HepG2 (cell line): ENCODE measurements around the gene PPP3CB. TPM values are rescaled to one million over a fixed set of nuclear protein-coding genes. Genes with fewer than 3 reads are reported as not detected.

ENCODE experiments used
- CBX1 ChIP-seq: IDR thresholded peaks from one replicate; pipeline ENCODE4 v1.6.1; 2016; ENCODE audit warnings: antibody characterized with exemption, low read depth
- CCAR2 ChIP-seq: fragments of 200-400 bp; formaldehyde crosslinking; optimal IDR thresholded peaks from 2 replicates; pipeline ENCODE3; 2018; ENCODE audit warnings: low read depth, mild to moderate bottlenecking, low read length, moderate library complexity
- GTF2F1 ChIP-seq: fragments of 150-350 bp; IDR thresholded peaks from 2 replicates; pipeline ENCODE4 v1.6.1; 2014; ENCODE audit warnings: low read length
- MIER2 ChIP-seq: IDR thresholded peaks from 2 replicates; pipeline ENCODE4 v1.6.1; 2016; ENCODE audit warnings: missing biosample characterization, missing genetic modification reagents
- MTA1 ChIP-seq: sonication (generic); formaldehyde crosslinking; IDR thresholded peaks from 2 replicates; pipeline ENCODE4 v1.4.0; 2020; ENCODE audit warnings: missing genetic modification reagents, mild to moderate bottlenecking, borderline replicate concordance
- PLRG1 ChIP-seq: fragments of 450-650 bp; conservative IDR thresholded peaks from 2 replicates; pipeline ENCODE4 v1.6.1; 2016
- TARDBP ChIP-seq: sonication (generic); formaldehyde crosslinking; IDR thresholded peaks from 2 replicates; pipeline ENCODE4 v1.8.0; 2022; ENCODE audit warnings: mild to moderate bottlenecking, missing genetic modification reagents
- ZNF337 ChIP-seq: sonication (generic); formaldehyde crosslinking; IDR thresholded peaks from 2 replicates; pipeline ENCODE4 v1.5.1; 2020; ENCODE audit warnings: missing genetic modification reagents, low read depth, mild to moderate bottlenecking, borderline replicate concordance
- ZNF577 ChIP-seq: sonication (generic); formaldehyde crosslinking; IDR thresholded peaks from 2 replicates; pipeline ENCODE4 v1.4.0; 2020; ENCODE audit warnings: mild to moderate bottlenecking, low read depth, missing genetic modification reagents, borderline replicate concordance
- ZNF720 ChIP-seq: sonication (generic); formaldehyde crosslinking; IDR thresholded peaks from 2 replicates; pipeline ENCODE4 v1.4.0; 2020; ENCODE audit warnings: missing genetic modification reagents
- ZNF737 ChIP-seq: sonication (generic); formaldehyde crosslinking; IDR thresholded peaks from 2 replicates; pipeline ENCODE4 v1.5.0; 2020; ENCODE audit warnings: missing genetic modification reagents, mild to moderate bottlenecking, borderline replicate concordance
- ZNF800 ChIP-seq: sonication (generic); formaldehyde crosslinking; IDR thresholded peaks from 2 replicates; pipeline ENCODE4 v1.4.0; 2020; ENCODE audit warnings: missing genetic modification reagents
- polyA plus RNA-seq, 8 experiments: library from polyadenylated mRNA; depleted of rRNA in 3 of 8; stranded (reverse) in 7 of 8; unstranded in 1 of 8; fragments of >200 nt; fragmentation: Illumina TruSeq in 4 of 8; extraction: Trizol in 4 of 8; gene quantifications; 2 replicates each; pipeline versions ENCODE4 v1.2.1 to v1.2.3, GENCODE V29; 2011 to 2016; ENCODE audit warnings: low read depth in 4 of 8, missing spikeins in 1 of 8, mixed read lengths in 1 of 8; ENCODE audit not compliant: insufficient read depth in 1 of 8
- total RNA-seq, 5 experiments: library from RNA; depleted of rRNA; stranded (reverse); fragments of >200 nt; fragmentation: Illumina TruSeq; extraction: Trizol; gene quantifications; 2 replicates each; pipeline ENCODE4 v1.2.3, GENCODE V29; 2016; ENCODE audit warnings: low read depth in 1 of 5
- TF ChIP-seq, protein P1 (sequence below): sonication (generic); formaldehyde crosslinking; IDR thresholded peaks from 2 replicates; pipeline ENCODE4; 2020; ENCODE audit warnings: missing genetic modification reagents, mild to moderate bottlenecking, borderline replicate concordance
- TF ChIP-seq, protein P2 (sequence below): sonication (generic); formaldehyde crosslinking; IDR thresholded peaks from 2 replicates; pipeline ENCODE4 v1.4.0; 2020; ENCODE audit warnings: missing genetic modification reagents, borderline replicate concordance
- TF ChIP-seq, protein P3 (sequence below), 2 experiments: IDR thresholded peaks; 2 replicates each; pipeline ENCODE4 v1.6.1; 2011 to 2012; ENCODE audit warnings: low read length in 2 of 2, borderline replicate concordance in 1 of 2, low read depth in 1 of 2, mild to moderate bottlenecking in 1 of 2, moderate library complexity in 1 of 2
- TF ChIP-seq, protein P4 (sequence below): sonication (generic); formaldehyde crosslinking; IDR thresholded peaks from 2 replicates; pipeline ENCODE4 v1.4.0; 2020; ENCODE audit warnings: missing genetic modification reagents, borderline replicate concordance

The PPP3CB gene
- total and polyA plus RNA-seq, 2 of the 13 experiments (the other 11 are each of a cell fraction or from before 2014, with no cell fraction given): 8.7 to 11.4 TPM

GRCh38 chr10:73413528-73414229 is 82.1 kb downstream of the PPP3CB start, which contains the start of gene ANXA7 (continued):
- TF ChIP-seq ZNF577 (CRISPR knock-in tag) (no peak), ZNF737 (CRISPR knock-in tag) (no peak), CCAR2 (no peak), ZNF337 (CRISPR knock-in tag) (no peak), MIER2 (CRISPR knock-in tag) (0 out of 2 replicates have a peak, but pooled peaks have one; percentile 22), ZNF800 (CRISPR knock-in tag) (no peak), MTA1 (CRISPR knock-in tag) (peak; percentile 84; the same call in 1 of the 2 replicates), CBX1 (peak; percentile 70), ZNF720 (CRISPR knock-in tag) (no peak), PLRG1 (no peak), TARDBP (CRISPR knock-in tag) (peak; percentile 83), GTF2F1 (no peak)
- TF ChIP-seq, protein P1, sequence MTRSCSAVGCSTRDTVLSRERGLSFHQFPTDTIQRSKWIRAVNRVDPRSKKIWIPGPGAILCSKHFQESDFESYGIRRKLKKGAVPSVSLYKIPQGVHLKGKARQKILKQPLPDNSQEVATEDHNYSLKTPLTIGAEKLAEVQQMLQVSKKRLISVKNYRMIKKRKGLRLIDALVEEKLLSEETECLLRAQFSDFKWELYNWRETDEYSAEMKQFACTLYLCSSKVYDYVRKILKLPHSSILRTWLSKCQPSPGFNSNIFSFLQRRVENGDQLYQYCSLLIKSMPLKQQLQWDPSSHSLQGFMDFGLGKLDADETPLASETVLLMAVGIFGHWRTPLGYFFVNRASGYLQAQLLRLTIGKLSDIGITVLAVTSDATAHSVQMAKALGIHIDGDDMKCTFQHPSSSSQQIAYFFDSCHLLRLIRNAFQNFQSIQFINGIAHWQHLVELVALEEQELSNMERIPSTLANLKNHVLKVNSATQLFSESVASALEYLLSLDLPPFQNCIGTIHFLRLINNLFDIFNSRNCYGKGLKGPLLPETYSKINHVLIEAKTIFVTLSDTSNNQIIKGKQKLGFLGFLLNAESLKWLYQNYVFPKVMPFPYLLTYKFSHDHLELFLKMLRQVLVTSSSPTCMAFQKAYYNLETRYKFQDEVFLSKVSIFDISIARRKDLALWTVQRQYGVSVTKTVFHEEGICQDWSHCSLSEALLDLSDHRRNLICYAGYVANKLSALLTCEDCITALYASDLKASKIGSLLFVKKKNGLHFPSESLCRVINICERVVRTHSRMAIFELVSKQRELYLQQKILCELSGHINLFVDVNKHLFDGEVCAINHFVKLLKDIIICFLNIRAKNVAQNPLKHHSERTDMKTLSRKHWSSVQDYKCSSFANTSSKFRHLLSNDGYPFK (CRISPR knock-in tag): peak; percentile 94; the same call in 1 of the 2 replicates
- TF ChIP-seq, protein P2, sequence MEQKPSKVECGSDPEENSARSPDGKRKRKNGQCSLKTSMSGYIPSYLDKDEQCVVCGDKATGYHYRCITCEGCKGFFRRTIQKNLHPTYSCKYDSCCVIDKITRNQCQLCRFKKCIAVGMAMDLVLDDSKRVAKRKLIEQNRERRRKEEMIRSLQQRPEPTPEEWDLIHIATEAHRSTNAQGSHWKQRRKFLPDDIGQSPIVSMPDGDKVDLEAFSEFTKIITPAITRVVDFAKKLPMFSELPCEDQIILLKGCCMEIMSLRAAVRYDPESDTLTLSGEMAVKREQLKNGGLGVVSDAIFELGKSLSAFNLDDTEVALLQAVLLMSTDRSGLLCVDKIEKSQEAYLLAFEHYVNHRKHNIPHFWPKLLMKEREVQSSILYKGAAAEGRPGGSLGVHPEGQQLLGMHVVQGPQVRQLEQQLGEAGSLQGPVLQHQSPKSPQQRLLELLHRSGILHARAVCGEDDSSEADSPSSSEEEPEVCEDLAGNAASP (CRISPR knock-in tag): peak; percentile 84
- TF ChIP-seq, protein P3, sequence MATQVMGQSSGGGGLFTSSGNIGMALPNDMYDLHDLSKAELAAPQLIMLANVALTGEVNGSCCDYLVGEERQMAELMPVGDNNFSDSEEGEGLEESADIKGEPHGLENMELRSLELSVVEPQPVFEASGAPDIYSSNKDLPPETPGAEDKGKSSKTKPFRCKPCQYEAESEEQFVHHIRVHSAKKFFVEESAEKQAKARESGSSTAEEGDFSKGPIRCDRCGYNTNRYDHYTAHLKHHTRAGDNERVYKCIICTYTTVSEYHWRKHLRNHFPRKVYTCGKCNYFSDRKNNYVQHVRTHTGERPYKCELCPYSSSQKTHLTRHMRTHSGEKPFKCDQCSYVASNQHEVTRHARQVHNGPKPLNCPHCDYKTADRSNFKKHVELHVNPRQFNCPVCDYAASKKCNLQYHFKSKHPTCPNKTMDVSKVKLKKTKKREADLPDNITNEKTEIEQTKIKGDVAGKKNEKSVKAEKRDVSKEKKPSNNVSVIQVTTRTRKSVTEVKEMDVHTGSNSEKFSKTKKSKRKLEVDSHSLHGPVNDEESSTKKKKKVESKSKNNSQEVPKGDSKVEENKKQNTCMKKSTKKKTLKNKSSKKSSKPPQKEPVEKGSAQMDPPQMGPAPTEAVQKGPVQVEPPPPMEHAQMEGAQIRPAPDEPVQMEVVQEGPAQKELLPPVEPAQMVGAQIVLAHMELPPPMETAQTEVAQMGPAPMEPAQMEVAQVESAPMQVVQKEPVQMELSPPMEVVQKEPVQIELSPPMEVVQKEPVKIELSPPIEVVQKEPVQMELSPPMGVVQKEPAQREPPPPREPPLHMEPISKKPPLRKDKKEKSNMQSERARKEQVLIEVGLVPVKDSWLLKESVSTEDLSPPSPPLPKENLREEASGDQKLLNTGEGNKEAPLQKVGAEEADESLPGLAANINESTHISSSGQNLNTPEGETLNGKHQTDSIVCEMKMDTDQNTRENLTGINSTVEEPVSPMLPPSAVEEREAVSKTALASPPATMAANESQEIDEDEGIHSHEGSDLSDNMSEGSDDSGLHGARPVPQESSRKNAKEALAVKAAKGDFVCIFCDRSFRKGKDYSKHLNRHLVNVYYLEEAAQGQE (IDR thresholded peaks at IDR 0.05; ENCODE audit: borderline replicate concordance in 1 of 2, low read depth in 1 of 2, low read length in 2 of 2): no peak
- TF ChIP-seq, protein P4, sequence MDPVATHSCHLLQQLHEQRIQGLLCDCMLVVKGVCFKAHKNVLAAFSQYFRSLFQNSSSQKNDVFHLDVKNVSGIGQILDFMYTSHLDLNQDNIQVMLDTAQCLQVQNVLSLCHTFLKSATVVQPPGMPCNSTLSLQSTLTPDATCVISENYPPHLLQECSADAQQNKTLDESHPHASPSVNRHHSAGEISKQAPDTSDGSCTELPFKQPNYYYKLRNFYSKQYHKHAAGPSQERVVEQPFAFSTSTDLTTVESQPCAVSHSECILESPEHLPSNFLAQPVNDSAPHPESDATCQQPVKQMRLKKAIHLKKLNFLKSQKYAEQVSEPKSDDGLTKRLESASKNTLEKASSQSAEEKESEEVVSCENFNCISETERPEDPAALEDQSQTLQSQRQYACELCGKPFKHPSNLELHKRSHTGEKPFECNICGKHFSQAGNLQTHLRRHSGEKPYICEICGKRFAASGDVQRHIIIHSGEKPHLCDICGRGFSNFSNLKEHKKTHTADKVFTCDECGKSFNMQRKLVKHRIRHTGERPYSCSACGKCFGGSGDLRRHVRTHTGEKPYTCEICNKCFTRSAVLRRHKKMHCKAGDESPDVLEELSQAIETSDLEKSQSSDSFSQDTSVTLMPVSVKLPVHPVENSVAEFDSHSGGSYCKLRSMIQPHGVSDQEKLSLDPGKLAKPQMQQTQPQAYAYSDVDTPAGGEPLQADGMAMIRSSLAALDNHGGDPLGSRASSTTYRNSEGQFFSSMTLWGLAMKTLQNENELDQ (CRISPR knock-in tag): no peak
